ENCODE measurements around the gene SRSF6. TPM values are rescaled to one million over a fixed set of nuclear protein-coding genes. Genes with fewer than 3 reads are reported as not detected.

Gene SRSF6
- total RNA-seq, 4 donors from 2014 or later: 64.2 to 111 (median 87.3) TPM

GRCh38 chr20:43506238-43506637 is 48.5 kb downstream of the SRSF6 start:
- Histone ChIP-seq H3K4me3 (no peak overlapping the region), H3K27me3 (no peaks in the 10 kb centered on the region), H3K27ac (no peak overlapping the region), H3K4me1 (peaks cover 0 to 8% (median 3%) of the 10 kb centered on the region in 4 donors), H3K9me3 (no peaks in the 10 kb centered on the region), H3K36me3 (no peaks in the 10 kb centered on the region)
- DNase-seq: no peak
- TF ChIP-seq CTCF (IDR thresholded peaks at IDR 0.05): no peak
- TF ChIP-seq POLR2A (IDR thresholded peaks at IDR 0.05): no peak

GRCh38 chr20:43507150-43508080 is 49.7 kb downstream of the SRSF6 start, which contains the start of gene L3MBTL1:
Gene L3MBTL1, plus strand, starts transcription at chr20:43507697. Its CDS starts 5,807 bp downstream, at chr20:43513504.
- no peaks in the 10 kb centered on the region for H3K36me3 ChIP-seq
- DNase-seq: peak in 2 of 3 donors; percentile 53 to 63
- no peak within 1 kb of the TSS for H3K27ac ChIP-seq
- H3K9me3 ChIP-seq: no peaks in the 10 kb centered on the region
- no peak for TF ChIP-seq CTCF (IDR thresholded peaks at IDR 0.05)
- TF ChIP-seq POLR2A (IDR thresholded peaks at IDR 0.05): no peak
- H3K4me3 ChIP-seq: peak within 1 kb of the TSS; percentile 32 to 70 (median 52)
- H3K4me1 ChIP-seq: peaks cover 0 to 8% (median 3%) of the 10 kb centered on the region in 4 donors
- H3K27me3 ChIP-seq: no peaks in the 10 kb centered on the region

- H3K9me3 ChIP-seq: no peaks in the 10 kb centered on the region
- H3K27ac ChIP-seq: no peak overlapping the region
- H3K4me3 ChIP-seq: peak overlapping the region; percentile 32 to 70 (median 52)
- TF ChIP-seq CTCF (IDR thresholded peaks at IDR 0.05) (no peak), POLR2A (IDR thresholded peaks at IDR 0.05) (no peak)
- DNase-seq: no peak
- peaks cover 0 to 8% (median 3%) of the 10 kb centered on the region in 4 donors for H3K4me1 ChIP-seq
- no peaks in the 10 kb centered on the region for H3K27me3 ChIP-seq
- no peaks in the 10 kb centered on the region for H3K36me3 ChIP-seq
Measured at GRCh38 chr20:43508106-43508505, 50.4 kb downstream of the SRSF6 start.

- DNase-seq: no peak
- TF ChIP-seq CTCF (IDR thresholded peaks at IDR 0.05): no peak
- no peak for TF ChIP-seq POLR2A (IDR thresholded peaks at IDR 0.05)
- no peak overlapping the region for H3K4me3 ChIP-seq
Measured at GRCh38 chr20:43508604-43509040, 50.9 kb downstream of the SRSF6 start.

GRCh38 chr20:43511879-43512278 is 54.2 kb downstream of the SRSF6 start:
- Histone ChIP-seq H3K36me3 (no peaks in the 10 kb centered on the region), H3K27ac (no peak overlapping the region), H3K4me1 (peaks cover 0 to 13% (median 6%) of the 10 kb centered on the region in 4 donors), H3K4me3 (no peak overlapping the region), H3K27me3 (no peaks in the 10 kb centered on the region), H3K9me3 (no peaks in the 10 kb centered on the region)
- no peak for TF ChIP-seq CTCF (IDR thresholded peaks at IDR 0.05)
- no peak for DNase-seq

More at GRCh38 chr20:43508604-43509040, 50.9 kb downstream of the SRSF6 start:
- H3K27ac ChIP-seq: no peak overlapping the region
- H3K9me3 ChIP-seq: no peaks in the 10 kb centered on the region
- no peaks in the 10 kb centered on the region for H3K27me3 ChIP-seq
- H3K36me3 ChIP-seq: no peaks in the 10 kb centered on the region
- H3K4me1 ChIP-seq: peaks cover 0 to 13% (median 3%) of the 10 kb centered on the region in 4 donors
